ENCODE results near the gene KDM6A. TPM values are rescaled to one million over a fixed set of nuclear protein-coding genes. Genes with fewer than 3 reads are reported as not detected.

KDM6A gene
- total and polyA plus RNA-seq, 9 of the 15 experiments (the other 6 are each of a cell fraction or from before 2014, with no cell fraction given) = 8.4 to 34.3 (median 22.9) TPM

DNA sequence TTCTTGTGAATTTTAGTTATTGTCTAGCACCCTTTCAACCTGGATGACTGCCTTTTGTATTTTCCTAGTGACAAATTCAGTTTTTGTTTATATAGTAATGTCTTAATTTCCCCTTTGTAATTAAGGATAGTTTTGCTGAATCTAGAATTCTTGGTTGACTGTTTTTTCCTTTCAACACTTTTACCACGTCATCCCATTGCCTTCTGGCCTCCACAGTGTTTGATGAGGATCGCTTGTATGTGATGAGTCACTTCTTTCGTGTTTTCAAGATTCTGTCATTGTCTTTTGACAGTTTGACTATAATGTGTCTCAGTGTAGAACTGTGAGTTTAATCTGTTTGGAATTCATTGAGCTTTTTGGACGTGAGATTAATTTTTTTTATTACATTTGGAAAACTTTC lies 30.1 kb downstream of the KDM6A start (continued):
- TF ChIP-seq PHF21A (IDR thresholded peaks at IDR 0.05; ENCODE audit: borderline replicate concordance, low read depth) (no peak), SMARCA5 (IDR thresholded peaks at IDR 0.05) (no peak), WHSC1 (IDR thresholded peaks at IDR 0.05; ENCODE audit: low read length) (no peak), ZNF316 (IDR thresholded peaks at IDR 0.05) (peak; percentile 96), ZFP36 (IDR thresholded peaks at IDR 0.05; ENCODE audit: low read depth, low read length, partially characterized antibody) (no peak), RBM17 (IDR thresholded peaks at IDR 0.05; ENCODE audit: borderline replicate concordance, low read depth, low read length) (no peak), ZBTB8A (IDR thresholded peaks at IDR 0.05; ENCODE audit: partially characterized antibody) (no peak), POLR2AphosphoS2 (IDR thresholded peaks at IDR 0.05; ENCODE audit: low read length) (no peak), ZNF146 (CRISPR knock-in tag; IDR thresholded peaks at IDR 0.05; ENCODE audit: unreplicated experiment) (no peak), ZNF140 (CRISPR knock-in tag; IDR thresholded peaks at IDR 0.05) (no peak), LEF1 (IDR thresholded peaks at IDR 0.05) (no peak), BDP1 (IDR thresholded peaks at IDR 0.05; ENCODE audit: insufficient read depth, insufficient read length) (no peak), MCM2 (IDR thresholded peaks at IDR 0.05; ENCODE audit: low read depth) (no peak), PHB2 (IDR thresholded peaks at IDR 0.05; ENCODE audit: low read depth) (no peak), HDAC2 (IDR thresholded peaks at IDR 0.05) (no peak), DPF2 (IDR thresholded peaks at IDR 0.05) (peak; percentile 77), GABPB2 (CRISPR knock-in tag; conservative IDR thresholded peaks at IDR 0.05) (no peak)
- TF ChIP-seq, protein P1, sequence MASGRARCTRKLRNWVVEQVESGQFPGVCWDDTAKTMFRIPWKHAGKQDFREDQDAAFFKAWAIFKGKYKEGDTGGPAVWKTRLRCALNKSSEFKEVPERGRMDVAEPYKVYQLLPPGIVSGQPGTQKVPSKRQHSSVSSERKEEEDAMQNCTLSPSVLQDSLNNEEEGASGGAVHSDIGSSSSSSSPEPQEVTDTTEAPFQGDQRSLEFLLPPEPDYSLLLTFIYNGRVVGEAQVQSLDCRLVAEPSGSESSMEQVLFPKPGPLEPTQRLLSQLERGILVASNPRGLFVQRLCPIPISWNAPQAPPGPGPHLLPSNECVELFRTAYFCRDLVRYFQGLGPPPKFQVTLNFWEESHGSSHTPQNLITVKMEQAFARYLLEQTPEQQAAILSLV (tag; IDR thresholded peaks at IDR 0.05) = no peak
- TF ChIP-seq, protein P2, sequence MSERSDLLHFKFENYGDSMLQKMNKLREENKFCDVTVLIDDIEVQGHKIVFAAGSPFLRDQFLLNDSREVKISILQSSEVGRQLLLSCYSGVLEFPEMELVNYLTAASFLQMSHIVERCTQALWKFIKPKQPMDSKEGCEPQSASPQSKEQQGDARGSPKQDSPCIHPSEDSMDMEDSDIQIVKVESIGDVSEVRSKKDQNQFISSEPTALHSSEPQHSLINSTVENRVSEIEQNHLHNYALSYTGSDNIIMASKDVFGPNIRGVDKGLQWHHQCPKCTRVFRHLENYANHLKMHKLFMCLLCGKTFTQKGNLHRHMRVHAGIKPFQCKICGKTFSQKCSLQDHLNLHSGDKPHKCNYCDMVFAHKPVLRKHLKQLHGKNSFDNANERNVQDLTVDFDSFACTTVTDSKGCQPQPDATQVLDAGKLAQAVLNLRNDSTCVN (CRISPR knock-in tag; IDR thresholded peaks at IDR 0.05) = no peak
- TF ChIP-seq, protein P3, sequence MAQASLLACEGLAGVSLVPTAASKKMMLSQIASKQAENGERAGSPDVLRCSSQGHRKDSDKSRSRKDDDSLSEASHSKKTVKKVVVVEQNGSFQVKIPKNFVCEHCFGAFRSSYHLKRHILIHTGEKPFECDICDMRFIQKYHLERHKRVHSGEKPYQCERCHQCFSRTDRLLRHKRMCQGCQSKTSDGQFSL (CRISPR knock-in tag; IDR thresholded peaks at IDR 0.05) = no peak
- TF ChIP-seq, protein P3 (tag; IDR thresholded peaks at IDR 0.05) = no peak
- TF ChIP-seq, protein P4, sequence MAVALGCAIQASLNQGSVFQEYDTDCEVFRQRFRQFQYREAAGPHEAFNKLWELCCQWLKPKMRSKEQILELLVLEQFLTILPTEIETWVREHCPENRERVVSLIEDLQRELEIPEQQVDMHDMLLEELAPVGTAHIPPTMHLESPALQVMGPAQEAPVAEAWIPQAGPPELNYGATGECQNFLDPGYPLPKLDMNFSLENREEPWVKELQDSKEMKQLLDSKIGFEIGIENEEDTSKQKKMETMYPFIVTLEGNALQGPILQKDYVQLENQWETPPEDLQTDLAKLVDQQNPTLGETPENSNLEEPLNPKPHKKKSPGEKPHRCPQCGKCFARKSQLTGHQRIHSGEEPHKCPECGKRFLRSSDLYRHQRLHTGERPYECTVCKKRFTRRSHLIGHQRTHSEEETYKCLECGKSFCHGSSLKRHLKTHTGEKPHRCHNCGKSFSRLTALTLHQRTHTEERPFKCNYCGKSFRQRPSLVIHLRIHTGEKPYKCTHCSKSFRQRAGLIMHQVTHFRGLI (CRISPR knock-in tag; IDR thresholded peaks at IDR 0.05) = no peak
- TF ChIP-seq, protein P5, sequence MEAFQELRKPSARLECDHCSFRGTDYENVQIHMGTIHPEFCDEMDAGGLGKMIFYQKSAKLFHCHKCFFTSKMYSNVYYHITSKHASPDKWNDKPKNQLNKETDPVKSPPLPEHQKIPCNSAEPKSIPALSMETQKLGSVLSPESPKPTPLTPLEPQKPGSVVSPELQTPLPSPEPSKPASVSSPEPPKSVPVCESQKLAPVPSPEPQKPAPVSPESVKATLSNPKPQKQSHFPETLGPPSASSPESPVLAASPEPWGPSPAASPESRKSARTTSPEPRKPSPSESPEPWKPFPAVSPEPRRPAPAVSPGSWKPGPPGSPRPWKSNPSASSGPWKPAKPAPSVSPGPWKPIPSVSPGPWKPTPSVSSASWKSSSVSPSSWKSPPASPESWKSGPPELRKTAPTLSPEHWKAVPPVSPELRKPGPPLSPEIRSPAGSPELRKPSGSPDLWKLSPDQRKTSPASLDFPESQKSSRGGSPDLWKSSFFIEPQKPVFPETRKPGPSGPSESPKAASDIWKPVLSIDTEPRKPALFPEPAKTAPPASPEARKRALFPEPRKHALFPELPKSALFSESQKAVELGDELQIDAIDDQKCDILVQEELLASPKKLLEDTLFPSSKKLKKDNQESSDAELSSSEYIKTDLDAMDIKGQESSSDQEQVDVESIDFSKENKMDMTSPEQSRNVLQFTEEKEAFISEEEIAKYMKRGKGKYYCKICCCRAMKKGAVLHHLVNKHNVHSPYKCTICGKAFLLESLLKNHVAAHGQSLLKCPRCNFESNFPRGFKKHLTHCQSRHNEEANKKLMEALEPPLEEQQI (IDR thresholded peaks at IDR 0.05) = peak; percentile 65; the same call in 1 of the 2 replicates
- TF ChIP-seq, protein P6, sequence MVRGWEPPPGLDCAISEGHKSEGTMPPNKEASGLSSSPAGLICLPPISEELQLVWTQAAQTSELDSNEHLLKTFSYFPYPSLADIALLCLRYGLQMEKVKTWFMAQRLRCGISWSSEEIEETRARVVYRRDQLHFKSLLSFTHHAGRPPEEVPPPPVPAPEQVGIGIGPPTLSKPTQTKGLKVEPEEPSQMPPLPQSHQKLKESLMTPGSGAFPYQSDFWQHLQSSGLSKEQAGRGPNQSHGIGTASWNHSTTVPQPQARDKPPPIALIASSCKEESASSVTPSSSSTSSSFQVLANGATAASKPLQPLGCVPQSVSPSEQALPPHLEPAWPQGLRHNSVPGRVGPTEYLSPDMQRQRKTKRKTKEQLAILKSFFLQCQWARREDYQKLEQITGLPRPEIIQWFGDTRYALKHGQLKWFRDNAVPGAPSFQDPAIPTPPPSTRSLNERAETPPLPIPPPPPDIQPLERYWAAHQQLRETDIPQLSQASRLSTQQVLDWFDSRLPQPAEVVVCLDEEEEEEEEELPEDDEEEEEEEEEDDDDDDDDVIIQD (CRISPR knock-in tag; IDR thresholded peaks at IDR 0.05) = no peak
